ENCODE data around the gene MST1R. TPM values are rescaled to one million over a fixed set of nuclear protein-coding genes. Genes with fewer than 3 reads are reported as not detected.

MST1R gene
- total and polyA plus RNA-seq, 9 of the 15 experiments (the other 6 are each of a cell fraction or from before 2014, with no cell fraction given) = 1.3 to 10.0 (median 3.8) TPM

- TF ChIP-seq STAT6 (CRISPR knock-in tag; IDR thresholded peaks at IDR 0.05) (no peak), KDM5B (IDR thresholded peaks at IDR 0.05; ENCODE audit: insufficient replicate concordance, low read depth, low read length) (no peak), ATF4 (CRISPR knock-in tag; IDR thresholded peaks at IDR 0.05) (no peak), ZNF347 (CRISPR knock-in tag; IDR thresholded peaks at IDR 0.05; ENCODE audit: low read depth) (no peak), VEZF1 (CRISPR knock-in tag; IDR thresholded peaks at IDR 0.05) (no peak)
Observed at GRCh38 chr3:49842843-49843517, 60.7 kb downstream of the MST1R start (continued).
